ENCODE measurements around the gene ZNF326.

ZNF326 gene

DNA sequence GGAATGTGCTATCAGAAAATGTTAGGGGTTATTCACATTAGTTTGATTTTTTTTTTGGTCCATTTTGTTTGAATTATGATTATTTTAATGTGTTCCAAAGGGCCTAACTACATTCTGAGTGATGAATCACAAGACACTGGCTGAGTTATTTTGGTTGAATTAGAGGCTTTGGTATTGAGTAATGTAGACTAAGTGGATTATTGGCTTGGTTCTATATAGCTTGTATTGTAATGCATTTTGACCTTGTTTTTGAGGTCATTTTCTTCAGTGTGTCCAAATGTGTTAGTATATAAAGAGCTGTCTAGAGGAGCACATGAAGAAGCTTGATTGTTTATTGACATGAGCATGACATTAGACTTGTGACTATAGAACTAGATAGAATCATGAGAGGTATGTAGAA, 3.4 kb downstream of the ZNF326 start:
- H3K4me3 ChIP-seq (replicated peaks; ENCODE audit: low read depth, low read length): no peak overlapping the region
- TF ChIP-seq, protein P1, sequence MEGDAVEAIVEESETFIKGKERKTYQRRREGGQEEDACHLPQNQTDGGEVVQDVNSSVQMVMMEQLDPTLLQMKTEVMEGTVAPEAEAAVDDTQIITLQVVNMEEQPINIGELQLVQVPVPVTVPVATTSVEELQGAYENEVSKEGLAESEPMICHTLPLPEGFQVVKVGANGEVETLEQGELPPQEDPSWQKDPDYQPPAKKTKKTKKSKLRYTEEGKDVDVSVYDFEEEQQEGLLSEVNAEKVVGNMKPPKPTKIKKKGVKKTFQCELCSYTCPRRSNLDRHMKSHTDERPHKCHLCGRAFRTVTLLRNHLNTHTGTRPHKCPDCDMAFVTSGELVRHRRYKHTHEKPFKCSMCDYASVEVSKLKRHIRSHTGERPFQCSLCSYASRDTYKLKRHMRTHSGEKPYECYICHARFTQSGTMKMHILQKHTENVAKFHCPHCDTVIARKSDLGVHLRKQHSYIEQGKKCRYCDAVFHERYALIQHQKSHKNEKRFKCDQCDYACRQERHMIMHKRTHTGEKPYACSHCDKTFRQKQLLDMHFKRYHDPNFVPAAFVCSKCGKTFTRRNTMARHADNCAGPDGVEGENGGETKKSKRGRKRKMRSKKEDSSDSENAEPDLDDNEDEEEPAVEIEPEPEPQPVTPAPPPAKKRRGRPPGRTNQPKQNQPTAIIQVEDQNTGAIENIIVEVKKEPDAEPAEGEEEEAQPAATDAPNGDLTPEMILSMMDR (IDR thresholded peaks at IDR 0.05; ENCODE audit: low read depth, low read length, missing control alignments): no peak
- DNase-seq (ENCODE audit: extremely low read depth, low read depth): no peak

DNA sequence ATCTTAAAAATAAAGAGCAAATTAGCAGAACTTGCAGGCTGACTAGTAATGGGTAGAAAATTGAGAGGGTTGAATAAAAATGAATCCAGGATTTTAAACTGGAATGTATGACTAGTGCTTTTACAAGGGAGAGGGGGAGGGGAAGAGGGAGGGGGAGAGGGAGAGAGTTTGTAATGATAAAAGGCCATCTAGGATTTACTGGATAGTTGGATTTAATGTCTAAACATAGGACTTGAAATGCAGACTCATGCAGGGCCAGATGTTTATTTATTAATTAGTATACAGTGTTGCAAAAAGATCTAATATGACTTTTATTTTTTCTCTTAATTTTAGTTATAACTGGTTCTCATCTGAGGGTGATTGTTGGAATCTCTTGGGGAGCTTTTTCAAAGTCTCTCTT, 4.3 kb downstream of the ZNF326 start:
- TF ChIP-seq, protein P1 (IDR thresholded peaks at IDR 0.05; ENCODE audit: low read depth, low read length, missing control alignments): no peak
- H3K4me3 ChIP-seq (replicated peaks; ENCODE audit: low read depth, low read length): no peak overlapping the region
- no peak for DNase-seq (ENCODE audit: extremely low read depth, low read depth)

DNA sequence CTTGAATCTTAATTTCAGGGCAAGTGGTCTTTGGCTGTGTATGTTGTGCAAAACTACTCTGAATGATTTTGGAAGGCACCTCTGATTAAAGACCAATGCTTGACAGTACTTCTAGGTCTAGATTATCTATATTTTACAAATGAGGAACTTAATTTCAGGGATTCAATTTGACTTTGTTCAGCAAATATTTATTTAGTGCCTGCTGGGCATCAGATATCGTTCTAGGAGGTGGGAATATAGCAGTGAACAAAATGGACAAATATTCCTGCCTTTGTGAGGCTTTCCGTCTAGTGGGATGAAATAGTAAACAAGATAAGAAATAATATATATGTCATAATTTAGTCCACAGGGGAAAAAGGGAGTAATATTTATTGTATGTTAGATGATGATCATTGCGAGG, 4.7 kb downstream of the ZNF326 start:
- no peak overlapping the region for H3K4me3 ChIP-seq (replicated peaks; ENCODE audit: low read depth, low read length)
- TF ChIP-seq, protein P1 (IDR thresholded peaks at IDR 0.05; ENCODE audit: low read depth, low read length, missing control alignments): no peak
- no peak for DNase-seq (ENCODE audit: extremely low read depth, low read depth)

DNA sequence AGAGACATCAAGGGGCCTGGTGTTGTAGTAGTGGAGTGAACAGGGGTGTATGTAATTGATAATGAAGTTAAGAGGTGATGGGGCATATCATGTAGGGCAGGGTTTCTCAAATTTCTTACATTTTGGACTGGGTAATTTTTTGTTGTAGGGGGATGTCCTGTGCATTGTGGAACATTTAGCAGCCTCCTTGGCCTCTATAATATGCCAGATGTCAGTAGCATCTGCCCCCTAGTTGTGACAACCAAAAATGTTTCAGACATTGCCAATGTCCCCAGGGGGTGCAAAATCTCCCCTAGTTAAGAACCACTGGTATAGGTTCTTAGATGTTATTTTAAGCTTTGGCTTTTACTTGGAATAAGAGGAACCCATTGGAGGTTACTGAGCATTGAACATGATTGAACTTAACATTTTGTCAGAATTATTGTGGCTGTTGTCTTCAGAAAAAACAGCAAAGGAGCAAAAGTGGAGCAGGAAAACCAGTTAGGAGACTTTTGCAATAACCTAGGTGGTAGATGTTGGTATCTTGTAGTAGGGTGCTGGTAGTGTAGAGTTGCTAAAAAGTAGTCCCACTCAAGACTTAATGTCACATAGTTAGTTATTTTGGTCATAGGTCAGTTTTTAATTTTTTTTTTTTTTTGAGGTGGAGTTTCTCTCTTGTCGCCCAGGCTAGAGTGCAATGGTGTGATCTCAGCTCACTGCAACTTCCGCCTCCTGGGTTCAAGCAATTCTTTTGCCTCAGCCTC, 6.2 kb downstream of the ZNF326 start:
- TF ChIP-seq, protein P1 (IDR thresholded peaks at IDR 0.05; ENCODE audit: low read depth, low read length, missing control alignments): no peak

DNA sequence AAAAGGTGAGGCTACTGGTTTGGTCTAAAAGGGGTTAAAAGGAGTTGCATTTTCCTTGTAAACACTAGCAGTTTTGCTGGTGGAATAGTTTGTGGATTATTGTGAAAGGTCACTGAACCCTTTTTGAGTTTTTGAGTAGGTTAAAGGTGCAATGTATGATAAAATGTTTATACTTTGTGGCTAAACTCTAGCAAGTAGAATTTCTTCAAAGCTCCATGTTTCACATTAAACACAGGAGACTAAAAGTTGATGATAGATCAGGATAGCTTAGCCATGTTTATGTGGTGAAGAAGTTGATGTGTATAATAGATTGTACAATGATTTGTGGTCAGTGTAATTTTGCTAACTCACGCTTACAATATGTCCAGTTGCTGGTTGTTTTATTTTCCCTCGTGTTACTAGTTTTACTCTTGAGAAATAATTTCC, 13.1 kb downstream of the ZNF326 start:
- TF ChIP-seq, protein P1 (IDR thresholded peaks at IDR 0.05; ENCODE audit: low read depth, low read length, missing control alignments): no peak
- no peak for DNase-seq (ENCODE audit: extremely low read depth, low read depth)
- no peak overlapping the region for H3K4me3 ChIP-seq (replicated peaks; ENCODE audit: low read depth, low read length)

More for the DNA sequence above, 6.2 kb downstream of the ZNF326 start:
- no peak overlapping the region for H3K4me3 ChIP-seq (replicated peaks; ENCODE audit: low read depth, low read length)
- DNase-seq (ENCODE audit: extremely low read depth, low read depth): no peak

DNA sequence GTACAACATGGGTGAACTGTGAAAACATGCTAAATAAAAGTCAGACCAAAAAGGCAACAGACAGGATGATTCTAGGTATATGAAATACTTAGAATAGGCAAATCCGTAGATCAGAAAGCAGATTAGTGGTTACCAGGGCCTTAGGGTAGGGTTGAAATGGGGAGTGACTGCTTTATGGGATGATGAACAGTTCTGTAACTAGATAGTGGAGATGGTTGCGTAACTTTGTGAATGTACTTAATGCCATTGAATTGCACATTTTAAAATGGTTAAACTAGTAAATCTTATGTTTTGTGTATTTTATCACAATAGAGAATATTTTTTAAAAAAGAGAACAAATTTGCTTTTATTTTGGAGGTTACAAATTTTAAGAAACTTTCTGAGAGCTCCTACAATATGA, 17.4 kb downstream of the ZNF326 start:
- TF ChIP-seq, protein P1 (IDR thresholded peaks at IDR 0.05; ENCODE audit: low read depth, low read length, missing control alignments): no peak
- no peak for DNase-seq (ENCODE audit: extremely low read depth, low read depth)
- no peak overlapping the region for H3K4me3 ChIP-seq (replicated peaks; ENCODE audit: low read depth, low read length)

DNA sequence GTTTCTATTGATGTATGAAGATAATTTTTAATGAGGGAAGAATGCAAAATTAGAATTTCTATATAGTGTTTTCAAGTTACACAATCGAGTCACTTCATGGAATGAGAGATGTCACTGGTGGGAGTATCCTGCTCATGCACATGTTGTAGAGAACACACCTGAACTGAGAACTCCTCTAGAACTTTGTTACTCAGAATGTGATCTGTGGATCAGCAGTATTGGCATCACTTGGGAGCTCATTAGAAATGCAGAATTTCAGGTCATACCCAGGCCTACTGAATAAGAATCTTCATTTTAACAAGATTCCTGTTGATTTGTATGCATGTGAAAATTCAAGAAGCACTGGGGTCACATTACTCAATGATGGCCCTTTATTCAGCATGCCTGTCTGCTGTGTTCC, 28.8 kb downstream of the ZNF326 start:
- TF ChIP-seq, protein P1 (IDR thresholded peaks at IDR 0.05; ENCODE audit: low read depth, low read length, missing control alignments): no peak
- H3K4me3 ChIP-seq (replicated peaks; ENCODE audit: low read depth, low read length): no peak overlapping the region
- no peak for DNase-seq (ENCODE audit: extremely low read depth, low read depth)
